Adrenal gland (tissue), 5 donors: ENCODE data around the gene C10orf90.

Experiments
- POLR2A ChIP-seq, 2 donors: fragments of 450-650 bp; IDR thresholded peaks; one replicate each; pipeline ENCODE4 v1.6.1; 2017; ENCODE audit warnings: antibody characterized with exemption in 2 of 2, mild to moderate bottlenecking in 2 of 2, moderate library complexity in 1 of 2
- TF ChIP-seq, protein P1 (sequence below), 6 experiments: fragments of 450-650 bp in 4 of 6; fragments of 200-600 bp in 2 of 6; sonication (generic) in 1 of 6; IDR thresholded peaks; 1 replicate in 5 of 6; 2 replicates in 1 of 6; pipeline versions ENCODE4 v1.5.1 to v1.8.0; 2016 to 2021; ENCODE audit warnings: antibody characterized with exemption in 6 of 6, mild to moderate bottlenecking in 2 of 6, moderate library complexity in 1 of 6
- donor health status: DM: no; HTN: no; CAD: no.

DNA sequence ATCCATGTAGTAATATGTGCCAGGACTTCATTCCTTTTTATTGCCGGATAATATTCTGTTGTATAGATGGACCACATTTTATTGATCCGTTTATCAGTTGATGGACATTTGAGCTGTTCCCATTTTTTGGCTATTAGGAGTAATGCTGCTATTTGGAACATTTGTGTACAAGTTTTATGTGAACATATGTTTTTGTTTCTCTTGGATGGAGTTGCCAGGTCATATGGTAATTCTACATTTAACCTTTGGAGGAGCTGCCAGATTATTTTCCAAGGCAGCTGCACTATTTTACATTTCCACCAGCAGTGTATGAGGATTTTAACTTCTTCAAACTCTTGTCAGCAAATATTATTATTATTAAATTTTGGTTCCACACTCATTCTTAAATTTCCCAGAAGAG is 59.2 kb downstream of the C10orf90 start:
- TF ChIP-seq, protein P1, sequence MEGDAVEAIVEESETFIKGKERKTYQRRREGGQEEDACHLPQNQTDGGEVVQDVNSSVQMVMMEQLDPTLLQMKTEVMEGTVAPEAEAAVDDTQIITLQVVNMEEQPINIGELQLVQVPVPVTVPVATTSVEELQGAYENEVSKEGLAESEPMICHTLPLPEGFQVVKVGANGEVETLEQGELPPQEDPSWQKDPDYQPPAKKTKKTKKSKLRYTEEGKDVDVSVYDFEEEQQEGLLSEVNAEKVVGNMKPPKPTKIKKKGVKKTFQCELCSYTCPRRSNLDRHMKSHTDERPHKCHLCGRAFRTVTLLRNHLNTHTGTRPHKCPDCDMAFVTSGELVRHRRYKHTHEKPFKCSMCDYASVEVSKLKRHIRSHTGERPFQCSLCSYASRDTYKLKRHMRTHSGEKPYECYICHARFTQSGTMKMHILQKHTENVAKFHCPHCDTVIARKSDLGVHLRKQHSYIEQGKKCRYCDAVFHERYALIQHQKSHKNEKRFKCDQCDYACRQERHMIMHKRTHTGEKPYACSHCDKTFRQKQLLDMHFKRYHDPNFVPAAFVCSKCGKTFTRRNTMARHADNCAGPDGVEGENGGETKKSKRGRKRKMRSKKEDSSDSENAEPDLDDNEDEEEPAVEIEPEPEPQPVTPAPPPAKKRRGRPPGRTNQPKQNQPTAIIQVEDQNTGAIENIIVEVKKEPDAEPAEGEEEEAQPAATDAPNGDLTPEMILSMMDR (IDR thresholded peaks at IDR 0.05): no peak
- no peak for TF ChIP-seq POLR2A (IDR thresholded peaks at IDR 0.05)
